GM18517 (cell line): ENCODE measurements around the gene KCNN4.

Experiments
- ATAC-seq: cut with Tn5 transposase; IDR thresholded peaks from one replicate; pipeline ENCODE4 v1.9.1; 2021; ENCODE audit warnings: mild to moderate bottlenecking, moderate library complexity; ENCODE audit not compliant: unreplicated experiment

Gene KCNN4

DNA sequence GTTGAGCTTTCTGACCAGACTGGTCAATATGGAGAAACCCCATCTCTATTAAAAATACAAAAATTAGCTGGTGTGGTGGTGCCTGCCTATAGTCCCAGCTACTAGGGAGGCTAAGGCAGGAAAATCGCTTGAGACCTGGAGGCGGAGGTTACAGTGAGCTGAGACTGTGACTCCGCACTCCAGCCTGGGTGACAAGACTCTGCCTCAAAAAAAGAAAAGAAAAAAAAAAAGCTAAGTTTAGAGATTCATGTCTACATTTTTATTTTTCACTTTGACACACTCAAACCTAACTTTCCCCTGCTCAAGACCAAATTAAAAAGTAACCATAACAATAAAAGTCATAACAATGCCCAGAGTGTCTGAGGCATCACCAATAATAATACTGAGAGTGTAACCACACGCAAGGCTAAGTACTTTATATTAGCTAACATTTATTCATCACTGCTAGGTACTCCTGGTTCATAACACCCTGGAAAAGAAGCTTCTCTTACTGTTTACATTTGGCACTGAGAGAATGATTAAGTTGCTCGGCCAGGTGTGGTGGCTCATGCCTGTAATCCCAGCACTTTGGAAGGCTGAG lies 59.2 kb downstream of the KCNN4 start:
- no peak for ATAC-seq

DNA sequence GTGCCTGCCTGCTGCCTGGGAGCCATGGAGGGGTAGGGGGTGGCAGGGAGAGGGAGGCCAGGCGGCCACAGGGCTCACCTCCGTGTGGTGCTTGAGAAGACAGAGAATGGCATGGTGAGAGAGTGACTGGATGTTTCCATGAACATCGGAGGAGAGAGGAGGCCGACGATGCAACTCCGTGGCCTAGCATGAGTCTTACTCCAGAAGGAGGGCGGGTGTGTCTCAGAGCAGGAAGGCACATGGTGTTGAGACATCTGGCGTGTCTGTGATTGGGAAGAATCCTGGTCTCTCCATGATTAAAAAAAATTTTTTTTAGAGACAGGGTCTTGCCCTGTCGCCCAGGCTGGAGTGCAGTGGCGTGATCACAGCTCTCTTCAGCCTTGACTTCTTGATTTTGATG lies 59.8 kb downstream of the KCNN4 start:
- ATAC-seq: no peak

DNA sequence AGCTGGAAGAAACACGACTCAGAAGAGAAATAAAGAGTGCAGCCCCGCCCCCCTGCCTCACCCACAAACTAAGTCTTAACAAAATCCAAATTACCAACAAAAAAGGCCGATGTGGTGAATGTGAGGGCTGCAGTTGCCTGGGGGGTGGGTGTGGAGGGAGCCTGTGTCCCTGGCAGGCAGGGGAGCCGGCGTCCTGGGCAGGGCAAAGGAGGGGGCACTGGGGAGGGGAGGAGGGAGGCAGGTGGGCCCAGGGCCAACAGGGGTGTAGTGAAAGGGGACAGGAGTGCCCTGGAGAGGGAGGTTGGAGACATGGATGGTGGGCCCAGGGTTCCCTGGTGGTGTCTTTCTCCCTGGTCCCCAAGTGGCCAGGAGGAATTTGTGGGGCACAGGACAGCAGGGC lies 60.9 kb downstream of the KCNN4 start:
- ATAC-seq: no peak

DNA sequence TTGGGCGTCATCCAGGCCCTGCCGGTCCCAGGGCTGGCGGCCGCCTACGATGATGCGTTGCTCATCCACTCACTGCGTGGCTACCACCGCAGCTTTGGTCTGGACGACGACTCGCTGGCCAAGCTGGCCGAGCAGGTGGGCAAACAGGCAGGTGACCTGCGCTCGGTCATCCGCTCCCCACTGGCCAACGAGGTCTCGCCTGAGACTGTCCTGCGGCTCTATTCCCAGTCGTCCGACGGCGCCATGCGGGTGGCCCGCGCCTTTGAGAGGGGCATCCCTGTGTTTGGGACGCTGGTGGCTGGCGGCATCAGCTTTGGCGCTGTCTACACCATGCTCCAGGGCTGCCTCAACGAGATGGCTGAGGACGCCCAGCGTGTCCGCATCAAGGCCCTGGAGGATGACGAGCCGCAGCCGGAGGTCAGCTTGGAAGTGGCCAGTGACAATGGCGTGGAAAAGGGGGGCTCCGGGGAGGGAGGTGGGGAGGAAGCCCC lies 61.4 kb downstream of the KCNN4 start:
- ATAC-seq: no peak

DNA sequence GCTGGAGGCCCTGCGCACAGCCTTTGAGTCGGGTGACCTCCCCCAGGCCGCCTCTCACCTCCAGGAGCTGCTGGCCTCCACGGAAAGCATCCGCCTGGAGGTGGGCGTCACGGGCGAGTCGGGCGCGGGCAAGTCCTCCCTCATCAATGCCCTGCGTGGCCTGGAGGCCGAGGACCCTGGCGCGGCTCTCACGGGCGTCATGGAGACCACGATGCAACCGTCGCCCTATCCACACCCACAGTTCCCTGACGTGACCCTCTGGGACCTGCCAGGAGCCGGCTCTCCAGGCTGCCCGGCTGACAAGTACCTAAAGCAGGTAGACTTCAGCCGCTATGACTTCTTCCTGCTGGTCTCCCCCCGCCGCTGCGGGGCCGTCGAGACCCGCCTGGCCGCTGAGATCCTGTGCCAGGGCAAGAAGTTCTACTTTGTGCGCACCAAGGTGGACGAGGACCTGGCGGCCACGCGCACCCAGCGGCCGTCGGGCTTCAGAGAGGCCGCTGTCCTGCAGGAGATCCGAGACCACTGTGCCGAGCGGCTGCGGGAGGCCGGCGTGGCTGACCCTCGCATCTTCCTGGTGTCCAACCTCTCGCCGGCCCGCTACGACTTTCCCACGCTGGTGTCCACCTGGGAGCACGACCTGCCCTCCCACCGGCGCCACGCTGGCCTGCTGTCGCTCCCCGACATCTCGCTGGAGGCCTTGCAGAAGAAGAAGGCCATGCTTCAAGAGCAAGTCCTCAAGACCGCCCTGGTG lies 62.0 kb downstream of the KCNN4 start:
- ATAC-seq: no peak
